ENCODE results near the gene NUMB.
A peak's percentile ranks its signal among the peaks of the same experiment; 100 is the strongest.

The NUMB gene

GRCh38 chr14:73269729-73270531, 188.4 kb downstream of the NUMB start:
- peaks cover 9% of the 10 kb centered on the region for H3K36me3 ChIP-seq (ENCODE audit: insufficient read depth, low read length)
- H4K20me1 ChIP-seq (ENCODE audit: insufficient read depth, low read length): no peaks in the 10 kb centered on the region
- H3K4me1 ChIP-seq (ENCODE audit: insufficient read depth, low read length): no peaks in the 10 kb centered on the region
- no peaks in the 10 kb centered on the region for H3K9me3 ChIP-seq (ENCODE audit: insufficient read depth, low read length, severe bottlenecking)
- H3K27me3 ChIP-seq (ENCODE audit: insufficient read depth, low read length, poor library complexity): no peaks in the 10 kb centered on the region
- no peaks in the 10 kb centered on the region for H3K79me2 ChIP-seq (ENCODE audit: insufficient read depth, low read length)
- no peak overlapping the region for H3K27ac ChIP-seq (ENCODE audit: low read length)
- H3K9ac ChIP-seq (ENCODE audit: low read depth, low read length): no peak overlapping the region
- DNase-seq (no peak), ATAC-seq (ENCODE audit: insufficient read depth, low read depth) (0 out of 3 replicates have a peak, but pooled peaks have one; percentile 10)
- no peak overlapping the region for H3K4me2 ChIP-seq (ENCODE audit: insufficient read depth, low read length)
- no peak for TF ChIP-seq EZH2 (IDR thresholded peaks at IDR 0.05; ENCODE audit: borderline replicate concordance, low read depth, low read length, severe bottlenecking)
- TF ChIP-seq CTCF (IDR thresholded peaks at IDR 0.05; ENCODE audit: borderline replicate concordance, extremely low read depth, low read length, poor library complexity, severe bottlenecking): no peak
- H3K4me3 ChIP-seq (ENCODE audit: low read depth in 1 of 2, low read length in 2 of 2): no peak overlapping the region
- no peak overlapping the region for H2AFZ ChIP-seq (ENCODE audit: low read depth, low read length)

- no peaks in the 10 kb centered on the region for H3K9me3 ChIP-seq (ENCODE audit: insufficient read depth, low read length, severe bottlenecking)
- TF ChIP-seq EZH2 (IDR thresholded peaks at IDR 0.05; ENCODE audit: borderline replicate concordance, low read depth, low read length, severe bottlenecking): no peak
- TF ChIP-seq CTCF (IDR thresholded peaks at IDR 0.05; ENCODE audit: borderline replicate concordance, extremely low read depth, low read length, poor library complexity, severe bottlenecking): no peak
- no peaks in the 10 kb centered on the region for H3K79me2 ChIP-seq (ENCODE audit: insufficient read depth, low read length)
- DNase-seq: no peak
- H3K27me3 ChIP-seq (ENCODE audit: insufficient read depth, low read length, poor library complexity): no peaks in the 10 kb centered on the region
- no peak for ATAC-seq (ENCODE audit: insufficient read depth, low read depth)
- H3K4me2 ChIP-seq (ENCODE audit: insufficient read depth, low read length): no peak overlapping the region
- H2AFZ ChIP-seq (ENCODE audit: low read depth, low read length): no peak overlapping the region
- no peaks in the 10 kb centered on the region for H4K20me1 ChIP-seq (ENCODE audit: insufficient read depth, low read length)
- no peaks in the 10 kb centered on the region for H3K4me1 ChIP-seq (ENCODE audit: insufficient read depth, low read length)
- H3K36me3 ChIP-seq (ENCODE audit: insufficient read depth, low read length): no peaks in the 10 kb centered on the region
- no peak overlapping the region for H3K9ac ChIP-seq (ENCODE audit: low read depth, low read length)
- H3K4me3 ChIP-seq (ENCODE audit: low read depth in 1 of 2, low read length in 2 of 2): no peak overlapping the region
- H3K27ac ChIP-seq (ENCODE audit: low read length): no peak overlapping the region
These were observed 190.9 kb downstream of the NUMB start for GRCh38 chr14:73267474-73267873.

GRCh38 chr14:73266317-73266716, 192.0 kb downstream of the NUMB start:
- ATAC-seq (ENCODE audit: insufficient read depth, low read depth): no peak
- Histone ChIP-seq H3K79me2 (ENCODE audit: insufficient read depth, low read length) (no peaks in the 10 kb centered on the region), H3K9ac (ENCODE audit: low read depth, low read length) (no peak overlapping the region), H3K4me2 (ENCODE audit: insufficient read depth, low read length) (no peak overlapping the region), H3K4me3 (ENCODE audit: low read depth in 1 of 2, low read length in 2 of 2) (no peak overlapping the region), H3K27me3 (ENCODE audit: insufficient read depth, low read length, poor library complexity) (no peaks in the 10 kb centered on the region), H2AFZ (ENCODE audit: low read depth, low read length) (no peak overlapping the region), H3K4me1 (ENCODE audit: insufficient read depth, low read length) (no peaks in the 10 kb centered on the region), H3K9me3 (ENCODE audit: insufficient read depth, low read length, severe bottlenecking) (no peaks in the 10 kb centered on the region), H3K27ac (ENCODE audit: low read length) (no peak overlapping the region), H3K36me3 (ENCODE audit: insufficient read depth, low read length) (no peaks in the 10 kb centered on the region), H4K20me1 (ENCODE audit: insufficient read depth, low read length) (no peaks in the 10 kb centered on the region)
- TF ChIP-seq EZH2 (IDR thresholded peaks at IDR 0.05; ENCODE audit: borderline replicate concordance, low read depth, low read length, severe bottlenecking): no peak
- TF ChIP-seq CTCF (IDR thresholded peaks at IDR 0.05; ENCODE audit: borderline replicate concordance, extremely low read depth, low read length, poor library complexity, severe bottlenecking): no peak
- DNase-seq: no peak
